ENCODE results near the gene ACOXL.

- TF ChIP-seq CTCF (IDR thresholded peaks at IDR 0.05) (no peak), EP300 (IDR thresholded peaks at IDR 0.05) (no peak)
Observed at GRCh38 chr2:110990440-110990839, 258.1 kb downstream of the ACOXL start.
